Stimulated activated CD4-positive, alpha-beta T cell treated with anti-CD3 and anti-CD28 coated beads, Interleukin-1b, Interleukin-23, amount 100 ng/mL, for 1 hour (primary cell): ENCODE data around the gene KCND1.

Experiments used
- DNase-seq, 2 donors: peaks; one replicate each; pipeline ENCODE4 v3.0.0-alpha.2; 2020; ENCODE audit warnings: low read depth in 2 of 2

KCND1 gene

GRCh38 chrX:48974574-48974973, 2.9 kb upstream of the KCND1 start:
- DNase-seq = no peak

- DNase-seq = no peak
Measured at GRCh38 chrX:48974033-48974432, 2.4 kb upstream of the KCND1 start.

- DNase-seq = no peak
Measured at GRCh38 chrX:48972220-48973164, 848 bp upstream of the KCND1 start.

GRCh38 chrX:48969471-48969870, 2.2 kb downstream of the KCND1 start:
- DNase-seq = no peak

DNA sequence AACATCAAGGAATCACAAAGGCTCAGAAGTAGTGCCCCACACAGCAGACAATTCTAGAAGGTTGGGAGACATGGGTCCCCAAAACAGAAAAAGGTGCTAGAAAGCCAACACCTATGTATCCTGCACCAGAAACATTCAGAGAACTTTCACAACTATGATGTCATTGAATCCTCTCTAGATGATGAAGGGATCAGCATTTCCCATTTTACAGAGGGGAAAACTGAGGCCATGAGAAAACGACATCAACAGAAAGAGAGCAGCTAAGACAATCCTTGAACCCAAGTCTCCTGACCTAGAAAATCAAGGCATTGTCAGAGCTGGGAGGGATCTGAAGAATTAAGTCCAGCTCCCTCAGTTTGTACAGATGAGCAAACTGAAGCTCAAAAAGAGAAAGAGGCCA, 3.3 kb downstream of the KCND1 start:
- no peak for DNase-seq

- DNase-seq = no peak
Measured at GRCh38 chrX:48966796-48967579, 4.7 kb downstream of the KCND1 start.

DNA sequence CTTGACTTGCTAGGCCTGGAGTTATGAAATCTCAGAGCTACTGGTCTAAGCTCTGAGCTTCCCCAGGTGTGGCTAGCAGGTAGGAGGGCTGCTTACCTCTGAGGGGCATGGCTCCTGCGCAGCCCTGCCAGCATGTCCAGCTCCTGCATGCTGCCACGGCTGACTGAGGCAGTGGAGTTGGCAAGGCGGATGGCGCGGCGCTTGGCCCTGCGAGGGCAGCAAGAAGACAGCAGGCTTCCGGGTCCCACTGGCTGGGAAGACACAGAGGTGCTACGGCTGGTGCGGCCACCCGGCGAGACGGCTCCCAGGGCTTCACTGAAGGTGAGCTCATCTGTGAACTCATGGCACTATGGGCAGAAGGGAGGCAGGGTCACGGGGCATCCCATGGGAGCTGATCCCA, 5.7 kb downstream of the KCND1 start:
- no peak for DNase-seq

DNA sequence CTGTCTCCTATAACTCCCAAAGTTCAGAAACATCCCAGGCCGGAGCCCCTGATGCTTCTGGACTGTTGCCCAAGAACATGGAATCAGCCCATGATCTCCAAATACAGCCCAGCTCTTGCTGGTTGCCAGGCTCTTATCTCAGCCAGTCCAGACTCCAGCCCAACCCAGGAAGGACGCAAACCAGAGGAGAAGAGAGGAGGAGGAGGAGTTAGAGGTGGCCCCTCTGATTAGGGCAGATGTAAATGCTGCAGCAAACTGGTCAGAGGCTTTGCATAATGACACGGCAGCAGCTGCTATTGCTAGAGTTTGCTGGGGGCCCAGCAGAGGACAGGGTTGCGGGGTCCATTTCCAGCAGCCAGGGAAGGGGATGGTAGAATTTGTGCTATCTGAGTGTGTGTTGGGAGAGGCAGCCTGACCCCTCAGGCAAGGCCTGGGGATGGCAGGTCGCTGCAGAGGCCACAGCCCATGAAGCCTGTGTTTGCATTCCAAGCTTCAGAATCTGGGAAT, 10.0 kb downstream of the KCND1 start:
- DNase-seq = no peak

DNA sequence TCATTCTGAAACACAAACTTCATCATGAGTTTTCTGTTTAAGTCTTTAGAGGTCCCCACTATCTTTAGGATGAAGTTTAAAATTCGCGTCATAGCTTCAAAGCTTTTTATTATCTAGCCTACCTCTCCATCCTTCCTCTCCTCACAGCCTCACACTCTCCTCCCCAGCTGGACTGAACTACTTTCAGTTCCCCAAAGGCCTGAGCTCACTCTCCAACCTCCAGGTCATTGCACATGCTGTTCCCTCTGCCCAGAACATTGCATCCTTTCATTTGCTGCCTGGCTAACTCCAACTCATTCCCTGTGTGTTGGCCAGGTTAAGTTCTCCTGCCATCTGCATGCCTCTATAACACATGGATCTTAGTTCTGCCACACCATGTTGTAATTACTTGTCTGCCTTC, 11.4 kb downstream of the KCND1 start:
- no peak for DNase-seq

GRCh38 chrX:48958635-48959094, 13.0 kb downstream of the KCND1 start:
- DNase-seq = no peak

DNA sequence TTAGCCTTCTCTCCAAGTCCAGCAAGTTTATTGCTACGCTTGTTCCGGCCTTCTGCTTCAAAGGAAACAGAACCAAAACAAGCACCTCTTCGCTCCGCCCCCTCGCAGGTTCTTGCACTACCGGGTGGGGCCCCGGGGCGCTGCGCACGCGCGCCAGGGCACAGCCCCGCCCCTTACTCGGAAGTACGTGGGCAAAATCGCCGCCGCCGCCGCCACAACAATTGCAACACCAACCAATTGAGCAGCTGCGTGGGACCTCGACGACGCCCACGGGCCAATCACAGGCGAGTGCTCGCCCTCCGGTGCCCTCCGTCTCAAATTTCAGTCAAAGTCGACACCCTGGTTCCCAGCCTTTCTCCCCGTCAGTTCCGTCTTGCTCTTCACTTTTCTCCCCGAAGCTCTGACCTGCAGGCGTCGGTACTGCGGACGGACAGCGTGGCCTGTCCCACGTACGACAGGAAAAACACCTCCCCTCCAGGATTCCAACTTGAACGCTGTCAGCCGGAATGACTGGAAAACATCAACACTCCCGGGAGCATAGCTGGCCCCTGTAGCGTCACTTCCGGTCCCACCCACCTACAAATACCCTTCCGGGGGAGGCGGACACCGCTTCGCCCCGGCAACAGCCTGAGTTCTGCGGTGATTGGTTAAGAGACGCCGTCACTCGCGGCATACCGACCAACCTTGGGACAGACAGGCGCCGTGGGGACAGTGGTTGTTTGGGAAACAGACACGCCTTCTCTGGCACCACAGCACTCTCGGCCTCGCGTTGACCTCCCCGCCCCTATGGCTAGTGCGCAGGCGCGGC, 13.6 kb downstream of the KCND1 start:
- peak; percentile 71 to 87 for DNase-seq

GRCh38 chrX:48957477-48957826, 14.2 kb downstream of the KCND1 start, which contains the start of gene OTUD5:
Gene OTUD5, minus strand, starts transcription at chrX:48957607. Its CDS starts 37 bp downstream, at chrX:48957570.
- DNase-seq = peak in 1 of 2 donors; percentile 50

- DNase-seq = no peak
Measured at GRCh38 chrX:48956728-48957414, 14.8 kb downstream of the KCND1 start.

- DNase-seq = no peak
Measured at GRCh38 chrX:48948589-48948988, 23.1 kb downstream of the KCND1 start.

GRCh38 chrX:48945517-48946348, 25.9 kb downstream of the KCND1 start:
- DNase-seq = no peak

- no peak for DNase-seq
Measured at GRCh38 chrX:48942895-48943294, 28.7 kb downstream of the KCND1 start.

DNA sequence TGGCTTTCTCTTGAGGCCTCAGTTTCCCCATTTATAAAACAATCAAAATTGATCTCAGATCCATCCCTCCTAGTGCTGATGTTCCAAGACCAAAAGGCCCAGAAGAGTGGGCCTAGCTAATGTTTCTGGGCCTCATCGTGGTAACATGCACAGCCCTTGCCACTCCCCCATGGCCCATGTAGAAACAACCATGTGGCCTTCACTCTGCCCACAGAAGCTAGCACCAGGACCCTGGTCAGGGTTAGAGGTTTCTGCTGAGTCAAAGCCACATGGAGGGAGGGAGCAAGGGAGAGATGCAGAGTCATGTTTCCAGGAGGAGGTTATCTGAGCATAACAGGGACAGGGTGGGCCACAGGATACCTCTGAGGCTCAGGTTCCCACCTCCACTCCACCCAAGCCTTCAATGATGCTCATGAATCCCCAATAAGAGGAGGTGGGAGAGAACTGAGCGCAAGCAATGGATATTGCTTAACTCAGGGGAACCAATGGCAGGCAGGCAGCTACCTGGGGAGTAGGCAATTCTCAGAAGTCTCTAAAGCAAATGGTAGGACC, 31.2 kb downstream of the KCND1 start:
- DNase-seq = no peak

DNA sequence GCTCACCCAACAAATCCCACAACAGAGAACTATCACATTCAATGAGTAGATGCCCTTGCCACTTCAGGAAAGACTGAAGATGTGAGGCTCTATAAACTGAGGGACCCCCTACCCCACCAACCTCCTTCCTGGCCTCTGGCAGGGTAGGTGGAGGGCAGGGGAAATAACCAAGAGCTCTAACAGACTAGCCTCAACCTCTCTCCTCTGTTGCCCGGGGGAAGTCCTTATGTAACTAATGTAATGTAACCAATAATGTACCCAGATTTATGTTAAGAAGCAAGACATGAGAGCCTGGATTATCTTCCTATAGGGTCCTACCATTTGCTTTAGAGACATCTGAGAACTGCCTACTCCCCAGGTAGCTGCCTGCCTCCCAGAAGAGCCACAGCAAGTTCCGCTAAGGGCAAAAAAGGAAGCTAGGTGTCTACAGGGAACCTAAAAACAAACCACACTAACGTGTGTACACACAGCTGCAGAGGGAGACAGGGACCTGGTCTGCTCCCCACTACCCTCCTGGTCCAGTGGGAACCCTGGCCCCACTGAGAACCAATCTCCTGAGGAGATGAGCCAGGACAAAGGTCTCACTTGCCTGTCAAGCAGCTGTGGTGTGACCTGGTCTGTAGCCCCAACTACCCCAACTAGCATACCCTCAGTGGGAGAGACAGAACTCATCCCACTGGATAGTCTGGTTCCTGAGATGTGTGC, 32.0 kb downstream of the KCND1 start:
- DNase-seq = no peak
